ENCODE data around the gene UBE2F. TPM values are rescaled to one million over a fixed set of nuclear protein-coding genes. Genes with fewer than 3 reads are reported as not detected.

Gene UBE2F
- polyA plus RNA-seq, 1 of the 3 experiments (the other 2 are of a cell fraction), result 56.9 TPM

GRCh38 chr2:237978058-237978712, 11.4 kb downstream of the UBE2F start:
- Histone ChIP-seq H3K9me2 (no peaks in the 10 kb centered on the region), H3K27ac (ENCODE audit: low read depth in 2 of 2, low read length in 1 of 2) (peak overlapping the region in 1 of 2 experiments; percentile 88; a peak in 2 of 4 replicates), H3K27me3 (ENCODE audit: insufficient read depth) (no peaks in the 10 kb centered on the region), H3K9ac (no peak overlapping the region), H3K36me3 (replicated peaks in 1 of 2; ENCODE audit: control insufficient read depth in 1 of 2, insufficient read depth in 2 of 2, low read length in 1 of 2) (peaks cover 14 to 17% of the 10 kb centered on the region in 2 experiments), H4K20me1 (ENCODE audit: insufficient read depth) (peaks cover 46% of the 10 kb centered on the region), H2AFZ (ENCODE audit: low read depth) (no peak overlapping the region), H3F3A (replicated peaks; ENCODE audit: insufficient read depth) (no peaks in the 10 kb centered on the region), H3K9me3 (no peaks in the 10 kb centered on the region), H3K79me2 (ENCODE audit: insufficient read depth) (peaks cover 74% of the 10 kb centered on the region), H3K4me3 (ENCODE audit: low read depth in 2 of 2, low read length in 1 of 2) (peak overlapping the region in 1 of 2 experiments; percentile 6; a peak in 1 of 4 replicates), H3K4me1 (ENCODE audit: control insufficient read depth in 1 of 2, insufficient read depth in 2 of 2, low read depth in 1 of 2, low read length in 1 of 2) (peaks cover 0 to 51% of the 10 kb centered on the region in 2 experiments; a peak in 1 of 4 replicates), H3K4me2 (no peak overlapping the region)
- WGBS (ENCODE audit: low lambda C conversion rate), result 70% methylated on average over 4 of the region's 8 CpGs
- DNase-seq, result peak; percentile 88
- TF ChIP-seq JUND (IDR thresholded peaks at IDR 0.05) (no peak), NFIC (IDR thresholded peaks at IDR 0.05; ENCODE audit: borderline replicate concordance) (peak; percentile 42; the same call in 1 of the 2 replicates), USF2 (IDR thresholded peaks at IDR 0.05; ENCODE audit: borderline replicate concordance, low read depth, low read length) (no peak), CHD2 (IDR thresholded peaks at IDR 0.05; ENCODE audit: low read length, partially characterized antibody) (peak; percentile 33), PBX3 (IDR thresholded peaks at IDR 0.05) (no peak), USF1 (IDR thresholded peaks at IDR 0.05; ENCODE audit: borderline replicate concordance, low read depth) (no peak), EP300 (IDR thresholded peaks at IDR 0.05; ENCODE audit: borderline replicate concordance in 1 of 2, low read depth in 1 of 2, low read length in 1 of 2) (peak in 1 of 2 experiments; percentile 4; a peak in 1 of 4 replicates), RFX5 (IDR thresholded peaks at IDR 0.05; ENCODE audit: low read length) (no peak), RAD21 (IDR thresholded peaks at IDR 0.05; ENCODE audit: low read length) (no peak), POLR2AphosphoS5 (IDR thresholded peaks at IDR 0.05; ENCODE audit: low read depth, low read length) (no peak), TCF12 (IDR thresholded peaks at IDR 0.05) (no peak), REST (IDR thresholded peaks at IDR 0.05; ENCODE audit: low read depth, low read length) (no peak), MXI1 (IDR thresholded peaks at IDR 0.05; ENCODE audit: low read depth, low read length) (peak; percentile 77), CTCF (IDR thresholded peaks at IDR 0.05) (no peak), MEF2A (IDR thresholded peaks at IDR 0.05; ENCODE audit: borderline replicate concordance, low read depth) (no peak), GATA2 (CRISPR knock-in tag; IDR thresholded peaks at IDR 0.05) (no peak; the same call in 1 of the 2 replicates)
- ChIA-PET CTCF (interaction anchor here (1.0 to 3.1 kb wide), 9 partner anchors 8 to 287 kb away, joined by 3 to 14 read pairs (median 5); no protein-coding TSS in a partner anchor), POLR2A (interaction anchor here (1.0 to 2.3 kb wide), 5 partner anchors 8 to 262 kb away, joined by 3 to 6 read pairs (median 3); partner anchors contain the start of genes HES6 and SCLY)
